ENCODE measurements around the gene SHANK1. TPM values are rescaled to one million over a fixed set of nuclear protein-coding genes. Genes with fewer than 3 reads are reported as not detected.

The SHANK1 gene
- total RNA-seq, 2 experiments from 2014 or later = 0.04 to 0.12 TPM

DNA sequence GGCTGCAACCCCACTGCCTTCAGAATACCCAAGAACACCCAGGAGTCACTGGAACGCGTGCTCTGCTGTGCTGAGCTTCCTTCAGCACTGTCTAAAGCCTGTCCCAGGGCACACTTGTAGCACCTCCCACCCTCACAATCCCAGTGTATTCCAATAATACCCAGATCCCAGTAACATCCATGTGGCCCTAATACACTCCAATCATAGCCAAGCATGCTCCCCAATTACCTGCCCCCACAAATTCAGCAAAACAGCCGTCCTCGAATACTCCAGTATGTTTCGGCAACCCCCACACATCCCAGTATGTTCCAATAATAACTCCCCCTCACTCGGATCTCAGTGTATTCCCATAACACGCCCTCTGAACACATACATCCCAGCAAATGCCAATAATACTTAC lies 29.2 kb downstream of the SHANK1 start:
- H3K27ac Mint-ChIP-seq = no peak overlapping the region
- H3K4me1 Mint-ChIP-seq = peaks cover 1% of the 10 kb centered on the region
- no peak for DNase-seq
- H3K27me3 Mint-ChIP-seq = peaks cover 59% of the 10 kb centered on the region
- peaks cover 2% of the 10 kb centered on the region for H3K36me3 Mint-ChIP-seq
- H3K4me3 Mint-ChIP-seq = no peak overlapping the region
- no peaks in the 10 kb centered on the region for H3K9me3 Mint-ChIP-seq

DNA sequence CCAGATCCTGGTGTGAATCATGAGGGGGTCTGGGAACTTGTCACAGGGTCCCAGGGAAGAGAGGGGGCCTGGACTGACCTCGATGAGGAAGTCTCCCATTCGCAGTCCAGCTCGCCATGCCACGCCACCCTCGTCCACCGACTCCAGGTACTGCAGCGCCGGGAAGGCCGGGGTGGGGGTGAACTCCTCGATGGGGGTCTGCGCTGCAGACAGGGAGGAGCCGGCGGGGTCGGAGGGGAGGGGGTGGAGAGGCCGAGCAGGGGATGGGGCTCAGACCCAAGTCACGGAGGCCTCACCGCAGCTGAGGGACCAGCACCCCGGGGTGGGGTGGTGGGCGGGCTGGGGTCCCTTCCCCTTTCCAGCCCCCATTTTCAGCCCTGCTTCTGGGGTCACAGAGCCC lies 30.8 kb downstream of the SHANK1 start:
- H3K9me3 Mint-ChIP-seq = no peaks in the 10 kb centered on the region
- no peaks in the 10 kb centered on the region for H3K4me1 Mint-ChIP-seq
- H3K4me3 Mint-ChIP-seq = no peak overlapping the region
- peaks cover 53% of the 10 kb centered on the region for H3K27me3 Mint-ChIP-seq
- DNase-seq = no peak
- no peak overlapping the region for H3K27ac Mint-ChIP-seq
- H3K36me3 Mint-ChIP-seq = peaks cover 2% of the 10 kb centered on the region

DNA sequence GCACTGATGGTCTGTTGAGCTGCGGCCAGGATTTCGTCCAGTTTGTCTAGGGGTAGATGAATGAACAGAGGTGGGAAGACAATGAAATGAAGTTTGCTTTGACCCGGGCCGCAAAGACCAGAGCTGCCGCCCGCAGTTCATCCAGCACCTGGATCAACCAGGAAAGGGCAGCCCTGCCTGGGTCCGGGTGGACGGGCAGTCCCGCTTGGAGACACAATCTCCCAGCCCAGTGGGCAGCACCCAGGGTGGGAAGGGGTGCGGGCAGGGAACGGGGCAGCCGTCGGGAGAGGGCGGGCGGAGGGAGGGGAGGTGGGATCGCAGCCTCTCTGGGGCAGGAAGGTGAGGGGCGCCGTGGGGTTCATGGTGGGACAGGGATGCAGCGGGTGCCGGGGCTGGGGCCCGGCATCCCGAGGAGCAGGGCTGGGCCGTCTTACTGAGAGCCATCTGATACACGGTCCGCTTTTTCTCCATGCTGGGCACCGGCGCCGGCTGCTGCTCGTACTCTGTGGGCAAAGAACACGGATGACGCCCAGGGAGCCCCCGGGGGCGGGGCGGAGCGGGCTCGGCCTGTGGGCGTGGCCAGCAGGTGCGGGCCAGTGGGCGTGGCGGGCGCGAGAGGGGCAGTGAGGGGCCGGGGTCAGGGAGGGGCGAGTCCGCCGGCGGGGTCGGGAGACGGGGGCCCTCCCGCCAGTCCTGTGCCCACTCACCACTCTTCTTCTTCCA lies 33.1 kb downstream of the SHANK1 start:
- H3K4me1 Mint-ChIP-seq = no peaks in the 10 kb centered on the region
- no peaks in the 10 kb centered on the region for H3K9me3 Mint-ChIP-seq
- no peak overlapping the region for H3K4me3 Mint-ChIP-seq
- peaks cover 2% of the 10 kb centered on the region for H3K36me3 Mint-ChIP-seq
- peaks cover 37% of the 10 kb centered on the region for H3K27me3 Mint-ChIP-seq
- H3K27ac Mint-ChIP-seq = no peak overlapping the region
- DNase-seq = no peak

DNA sequence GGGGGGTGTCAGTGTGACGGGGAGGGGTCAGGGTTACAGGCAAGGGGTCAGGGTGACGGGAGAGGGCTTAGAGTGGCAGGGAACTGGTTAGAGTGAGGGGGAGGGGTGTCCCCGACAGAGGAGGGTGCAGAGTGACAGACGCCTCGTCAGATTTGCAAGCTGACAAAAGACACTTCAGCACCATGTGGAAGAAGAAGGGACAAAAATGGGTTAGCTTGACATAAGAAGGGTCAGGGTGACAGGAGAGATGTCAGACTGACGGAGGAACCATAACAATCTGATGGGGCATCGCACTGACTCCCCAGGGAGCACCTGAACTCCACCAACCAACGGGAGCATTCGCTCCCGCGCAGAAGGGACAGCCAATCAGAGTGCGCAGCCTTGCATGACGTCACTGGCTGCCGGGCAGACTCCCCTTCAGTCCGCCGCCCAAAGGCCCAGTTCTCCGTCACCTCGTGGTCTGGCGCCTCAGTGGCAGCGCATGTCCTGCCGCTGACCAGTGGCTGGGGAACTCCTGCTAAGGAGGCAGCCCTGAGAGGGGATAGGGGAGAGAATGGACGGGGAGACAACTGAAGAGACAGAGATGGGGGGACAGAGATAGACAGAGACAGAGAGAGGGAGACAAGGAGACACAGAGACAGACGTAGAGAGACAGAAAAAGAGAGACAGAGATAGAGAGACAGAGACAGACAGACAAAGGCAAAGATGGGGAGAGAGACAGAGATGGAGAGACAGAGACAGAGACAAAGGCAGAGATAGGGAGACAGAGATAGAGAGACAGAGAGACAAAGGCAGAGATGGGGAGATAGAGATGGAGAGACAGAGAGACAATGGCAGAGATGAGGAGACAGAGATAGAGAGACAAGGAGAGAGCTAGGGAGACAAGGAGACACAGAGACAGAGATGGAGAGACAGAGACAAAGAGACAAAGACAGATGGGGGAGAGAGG lies 40.2 kb downstream of the SHANK1 start:
- H3K4me1 Mint-ChIP-seq = peaks cover 9% of the 10 kb centered on the region
- H3K9me3 Mint-ChIP-seq = no peaks in the 10 kb centered on the region
- peak overlapping the region; percentile 16 for H3K4me3 Mint-ChIP-seq
- peak; percentile 85 for DNase-seq
- no peaks in the 10 kb centered on the region for H3K36me3 Mint-ChIP-seq
- H3K27me3 Mint-ChIP-seq = peaks cover 31% of the 10 kb centered on the region
- H3K27ac Mint-ChIP-seq = no peak overlapping the region

DNA sequence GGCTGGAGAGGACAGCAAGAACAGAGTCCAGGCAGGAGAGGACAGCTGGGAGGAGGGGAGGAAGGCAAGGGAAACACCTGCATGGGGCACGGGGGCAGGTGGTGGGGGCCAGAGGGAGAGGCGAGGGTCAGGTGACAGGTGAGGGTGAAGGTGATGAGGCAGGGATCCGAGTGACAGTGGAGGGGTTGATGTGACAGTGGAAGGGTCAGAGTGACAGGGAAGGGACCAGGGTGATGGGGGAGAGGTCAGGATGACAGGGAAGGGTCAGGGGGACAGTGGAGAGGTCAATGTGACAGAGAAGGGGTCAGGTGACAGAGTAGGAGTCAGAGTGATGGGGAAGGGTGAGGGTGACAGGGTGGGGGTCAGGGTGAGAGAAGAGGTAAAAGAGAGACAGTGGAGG lies 41.3 kb downstream of the SHANK1 start:
- Mint-ChIP-seq H3K27ac (no peak overlapping the region), H3K4me1 (peaks cover 11% of the 10 kb centered on the region), H3K36me3 (no peaks in the 10 kb centered on the region), H3K4me3 (no peak overlapping the region), H3K9me3 (no peaks in the 10 kb centered on the region), H3K27me3 (peaks cover 39% of the 10 kb centered on the region)
- no peak for DNase-seq

DNA sequence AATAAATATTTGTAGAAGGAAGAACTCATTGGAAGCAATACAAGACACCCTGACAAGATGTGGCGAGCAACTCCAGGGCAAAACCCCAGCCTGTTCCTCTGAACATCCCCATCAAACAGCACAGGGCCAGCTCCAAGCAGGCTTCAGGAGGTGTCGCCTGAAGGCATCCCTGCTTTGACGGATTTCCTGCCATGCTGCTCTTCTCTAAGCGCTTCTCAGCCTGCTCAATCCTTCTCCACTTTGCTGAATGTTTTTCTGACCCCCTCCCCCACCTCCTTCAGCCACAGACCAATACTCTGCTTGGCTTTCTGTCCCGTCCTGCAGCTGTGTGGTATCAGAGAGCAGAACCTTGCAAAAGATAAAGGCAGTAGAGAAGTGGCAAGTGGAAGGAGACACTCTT lies 42.0 kb downstream of the SHANK1 start:
- no peak overlapping the region for H3K4me3 Mint-ChIP-seq
- peaks cover 45% of the 10 kb centered on the region for H3K27me3 Mint-ChIP-seq
- peaks cover 12% of the 10 kb centered on the region for H3K4me1 Mint-ChIP-seq
- H3K27ac Mint-ChIP-seq = no peak overlapping the region
- no peaks in the 10 kb centered on the region for H3K9me3 Mint-ChIP-seq
- no peak for DNase-seq
- H3K36me3 Mint-ChIP-seq = no peaks in the 10 kb centered on the region

DNA sequence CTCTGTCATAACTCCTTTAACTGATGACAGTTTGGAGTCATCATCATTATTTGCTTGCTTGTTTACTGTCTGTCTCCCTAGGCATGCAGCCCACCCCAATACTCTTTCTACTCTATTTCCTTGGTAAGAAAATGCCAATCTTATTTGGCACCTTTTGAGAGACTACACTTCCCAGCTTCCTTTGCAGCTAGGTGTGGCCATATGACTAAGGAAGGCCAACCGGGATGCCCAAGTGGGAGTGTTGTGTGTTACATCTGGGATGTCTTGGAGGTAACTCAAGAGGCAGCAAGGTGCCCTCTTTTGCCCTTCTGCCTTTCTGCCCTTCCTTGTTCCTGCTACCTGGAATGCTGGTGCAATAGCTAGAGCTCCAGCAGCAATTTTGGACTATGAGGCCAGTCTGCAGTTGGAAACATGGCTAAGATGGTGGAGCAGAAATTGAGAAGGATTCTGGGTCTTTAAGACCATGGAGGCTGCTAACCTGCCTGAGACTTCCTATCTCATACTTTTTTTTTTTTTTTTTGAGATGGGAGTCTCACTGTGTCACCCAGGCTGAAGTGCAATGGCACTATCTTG lies 42.9 kb downstream of the SHANK1 start:
- H3K36me3 Mint-ChIP-seq = no peaks in the 10 kb centered on the region
- DNase-seq = no peak
- peaks cover 12% of the 10 kb centered on the region for H3K4me1 Mint-ChIP-seq
- no peaks in the 10 kb centered on the region for H3K9me3 Mint-ChIP-seq
- H3K4me3 Mint-ChIP-seq = no peak overlapping the region
- H3K27me3 Mint-ChIP-seq = peaks cover 48% of the 10 kb centered on the region
- H3K27ac Mint-ChIP-seq = no peak overlapping the region

DNA sequence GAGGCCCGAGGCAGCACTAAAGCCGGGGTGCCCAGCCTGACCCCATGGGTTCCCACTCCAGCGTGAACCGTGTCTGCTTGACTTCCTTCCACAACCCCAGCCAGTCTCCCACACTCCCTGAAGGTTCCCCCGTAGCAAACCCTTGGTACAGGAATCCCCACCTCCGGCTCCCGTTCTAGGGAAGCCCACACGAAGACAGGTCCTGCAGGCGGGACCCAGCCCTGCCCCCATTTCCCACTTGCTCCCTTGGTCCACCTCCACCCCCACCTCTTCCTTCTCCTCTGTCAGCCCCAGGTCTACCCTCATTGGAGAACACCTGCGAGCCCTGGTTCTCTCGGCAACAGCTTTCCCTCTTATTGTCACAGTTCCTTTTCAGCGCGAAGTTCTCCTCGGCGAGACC lies 46.5 kb downstream of the SHANK1 start:
- Mint-ChIP-seq H3K9me3 (no peaks in the 10 kb centered on the region), H3K36me3 (no peaks in the 10 kb centered on the region), H3K27ac (no peak overlapping the region), H3K27me3 (peaks cover 57% of the 10 kb centered on the region), H3K4me1 (peaks cover 3% of the 10 kb centered on the region), H3K4me3 (no peak overlapping the region)
- no peak for DNase-seq

DNA sequence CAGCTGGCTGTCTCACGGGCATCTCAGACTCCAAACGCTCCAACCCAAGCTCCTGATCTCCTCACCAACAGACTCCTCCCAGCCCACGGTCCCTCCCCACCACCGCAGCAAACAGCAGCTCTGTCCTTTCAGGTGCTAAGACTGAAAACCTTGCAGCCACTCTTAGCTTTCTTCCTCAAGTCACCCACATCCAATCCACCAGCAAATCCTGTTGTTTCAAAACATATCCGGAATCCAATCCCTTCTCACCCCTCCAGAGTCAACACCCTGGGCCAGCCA lies 49.6 kb downstream of the SHANK1 start:
- Mint-ChIP-seq H3K27me3 (peaks cover 73% of the 10 kb centered on the region), H3K36me3 (no peaks in the 10 kb centered on the region), H3K4me3 (no peak overlapping the region), H3K9me3 (no peaks in the 10 kb centered on the region), H3K4me1 (peaks cover 4% of the 10 kb centered on the region), H3K27ac (no peak overlapping the region)
- DNase-seq = no peak

DNA sequence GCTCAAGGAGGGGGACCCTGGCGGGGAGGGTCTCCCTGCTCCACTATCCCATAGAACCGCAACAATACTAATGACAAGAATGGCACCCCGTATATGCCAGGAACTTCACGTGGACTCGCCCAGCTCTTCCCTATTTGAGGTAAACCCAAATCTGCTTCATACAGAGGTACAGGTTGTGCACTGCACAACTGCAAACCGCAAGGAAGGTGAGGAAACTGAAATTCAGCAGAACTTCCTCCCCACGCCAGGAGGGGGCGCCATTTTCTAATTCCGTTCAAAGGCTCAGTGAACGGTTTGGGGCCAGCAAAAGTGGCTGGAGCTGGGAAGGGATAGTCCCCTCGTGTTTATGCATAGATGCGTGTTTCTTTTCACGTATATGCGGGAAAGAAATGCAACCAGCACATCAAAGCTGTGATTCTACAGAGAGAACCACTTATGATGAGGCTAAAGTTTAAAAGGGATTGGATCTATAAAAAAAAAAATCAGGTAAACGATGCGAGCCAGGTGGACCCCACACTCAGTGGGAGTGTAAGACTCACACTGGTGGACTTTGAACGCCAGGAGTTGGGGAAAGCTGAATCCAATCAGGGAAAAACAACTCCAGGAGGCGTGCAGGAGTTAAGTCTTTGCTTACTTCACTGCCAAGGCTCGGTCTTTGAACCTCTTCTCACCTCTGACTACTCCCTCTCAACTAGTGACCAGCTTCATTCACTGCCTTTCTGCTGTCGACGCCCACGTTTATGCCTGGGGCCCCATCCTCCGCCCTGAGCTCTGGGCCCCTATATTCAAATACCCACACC lies 50.1 kb downstream of the SHANK1 start:
- H3K9me3 Mint-ChIP-seq = no peaks in the 10 kb centered on the region
- peaks cover 4% of the 10 kb centered on the region for H3K4me1 Mint-ChIP-seq
- DNase-seq = peak; percentile 46
- no peak overlapping the region for H3K27ac Mint-ChIP-seq
- no peaks in the 10 kb centered on the region for H3K36me3 Mint-ChIP-seq
- no peak overlapping the region for H3K4me3 Mint-ChIP-seq
- H3K27me3 Mint-ChIP-seq = peaks cover 77% of the 10 kb centered on the region

DNA sequence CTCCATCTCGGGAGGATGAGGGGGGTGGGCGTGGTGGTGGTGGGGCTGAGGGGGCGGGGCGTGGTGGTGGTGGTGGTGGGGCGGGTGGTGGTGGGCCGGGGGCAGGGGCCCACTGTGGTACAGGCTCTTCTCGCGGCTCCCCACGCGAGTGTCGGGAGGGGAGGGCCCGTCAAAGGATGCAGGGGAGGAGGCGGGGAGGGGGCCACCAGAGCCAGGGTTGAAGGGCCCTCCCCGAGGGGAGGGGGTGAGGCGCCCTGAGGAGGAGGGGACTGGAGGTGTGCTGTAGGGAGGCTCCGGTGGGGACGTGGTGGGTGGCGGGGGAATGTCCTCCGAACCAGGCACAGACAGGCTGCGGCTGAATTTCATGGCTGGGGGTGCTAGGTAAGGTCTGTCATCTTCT lies 50.7 kb downstream of the SHANK1 start:
- H3K9me3 Mint-ChIP-seq = no peaks in the 10 kb centered on the region
- peaks cover 4% of the 10 kb centered on the region for H3K4me1 Mint-ChIP-seq
- no peak overlapping the region for H3K27ac Mint-ChIP-seq
- peaks cover 77% of the 10 kb centered on the region for H3K27me3 Mint-ChIP-seq
- no peak for DNase-seq
- H3K36me3 Mint-ChIP-seq = no peaks in the 10 kb centered on the region
- H3K4me3 Mint-ChIP-seq = no peak overlapping the region

DNA sequence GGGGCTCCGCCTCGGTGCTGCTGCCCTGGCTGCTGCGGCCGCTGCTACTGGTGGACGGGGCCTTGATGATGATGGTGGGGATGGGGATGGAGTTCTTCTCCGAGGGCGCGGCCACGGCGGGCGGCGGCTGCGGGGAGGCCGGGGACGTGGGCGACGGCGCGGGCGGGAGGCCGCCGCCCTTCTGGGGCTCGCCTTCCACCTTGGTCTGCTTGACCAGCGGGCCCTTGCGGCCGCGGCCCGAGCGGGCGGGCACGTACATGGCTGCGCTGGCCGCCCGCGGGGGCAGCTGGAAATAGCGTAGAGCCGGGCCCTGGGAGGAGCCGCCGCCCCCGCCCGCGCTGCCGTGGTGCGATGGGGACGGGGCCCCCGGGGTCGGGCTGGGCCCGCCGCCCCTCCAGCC lies 51.2 kb downstream of the SHANK1 start:
- Mint-ChIP-seq H3K36me3 (no peaks in the 10 kb centered on the region), H3K4me3 (no peak overlapping the region), H3K9me3 (no peaks in the 10 kb centered on the region), H3K27me3 (peaks cover 77% of the 10 kb centered on the region), H3K27ac (no peak overlapping the region), H3K4me1 (peaks cover 4% of the 10 kb centered on the region)
- DNase-seq = no peak

DNA sequence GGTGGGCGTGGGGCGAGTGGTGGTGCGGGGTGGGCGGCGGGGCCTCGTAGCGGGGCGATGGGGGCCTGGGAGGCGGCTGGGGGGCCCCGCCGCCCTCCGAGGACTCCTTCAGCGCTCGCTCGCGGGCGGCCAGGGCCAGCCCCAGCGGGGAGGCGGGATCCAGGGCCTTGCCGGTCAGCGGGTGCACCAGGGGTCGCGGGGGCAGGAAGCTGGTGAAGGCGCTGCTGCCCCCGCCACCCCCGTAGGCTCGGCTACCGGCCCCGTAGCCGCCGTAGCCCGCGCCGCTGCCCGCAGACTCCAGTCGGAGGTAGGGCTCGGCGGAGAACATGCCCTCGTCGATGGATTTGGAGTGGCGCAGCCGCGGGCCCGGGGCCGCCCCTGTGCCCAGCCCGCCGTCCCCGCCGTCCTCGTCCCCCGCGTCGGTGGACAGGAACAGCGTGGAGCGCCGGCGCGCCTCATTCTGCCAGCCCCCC lies 51.8 kb downstream of the SHANK1 start:
- H3K27me3 Mint-ChIP-seq = peaks cover 77% of the 10 kb centered on the region
- DNase-seq = no peak
- H3K9me3 Mint-ChIP-seq = no peaks in the 10 kb centered on the region
- H3K27ac Mint-ChIP-seq = no peak overlapping the region
- H3K36me3 Mint-ChIP-seq = no peaks in the 10 kb centered on the region
- peaks cover 1% of the 10 kb centered on the region for H3K4me1 Mint-ChIP-seq
- H3K4me3 Mint-ChIP-seq = no peak overlapping the region

DNA sequence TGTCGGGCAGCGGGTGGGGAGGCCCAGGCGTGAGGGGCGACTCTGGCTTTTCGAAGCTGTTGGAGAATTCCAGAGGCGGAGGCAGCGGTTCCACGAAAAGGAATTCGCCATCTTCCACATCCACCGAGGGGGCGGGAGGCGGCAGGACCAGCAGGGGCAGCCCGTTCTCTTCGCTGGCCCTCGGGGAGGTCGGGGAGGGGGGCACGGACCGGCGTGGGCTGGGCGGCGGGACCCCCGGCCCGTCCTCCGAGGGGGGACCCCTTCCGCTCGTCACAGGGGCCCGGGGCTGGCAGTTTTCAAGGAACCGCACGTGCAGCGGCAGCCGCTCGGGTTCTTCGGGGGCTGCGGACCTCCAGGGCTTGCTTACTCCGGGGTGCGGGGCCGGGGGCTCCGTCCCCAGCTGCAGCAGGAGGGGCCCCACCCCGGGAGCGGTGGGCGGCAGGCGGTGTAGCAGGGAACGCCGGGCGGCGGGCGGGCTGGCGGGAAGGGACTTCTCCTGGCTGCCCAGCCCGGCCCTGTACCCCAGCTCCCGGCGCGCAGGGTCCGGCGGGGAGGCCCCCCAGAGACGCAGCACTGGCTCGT lies 52.3 kb downstream of the SHANK1 start:
- H3K4me3 Mint-ChIP-seq = no peak overlapping the region
- H3K27me3 Mint-ChIP-seq = peaks cover 77% of the 10 kb centered on the region
- H3K36me3 Mint-ChIP-seq = no peaks in the 10 kb centered on the region
- H3K4me1 Mint-ChIP-seq = peaks cover 1% of the 10 kb centered on the region
- H3K27ac Mint-ChIP-seq = no peak overlapping the region
- DNase-seq = no peak
- no peaks in the 10 kb centered on the region for H3K9me3 Mint-ChIP-seq
